ENCODE data around the gene SPATA2. TPM values are rescaled to one million over a fixed set of nuclear protein-coding genes. Genes with fewer than 3 reads are reported as not detected.
A peak's percentile ranks its signal among the peaks of the same experiment; 100 is the strongest.

The SPATA2 gene
- total RNA-seq, 5 donors from 2014 or later (not counting 1 experiment from before 2014, with no cell fraction given): 9.6 to 19.4 (median 10.4) TPM

GRCh38 chr20:49874696-49875095, 40.6 kb downstream of the SPATA2 start:
- no peak overlapping the region for H3K4me3 Mint-ChIP-seq
- H3K4me3 ChIP-seq (ENCODE audit: control insufficient read depth in 1 of 2, extremely low read depth in 1 of 2, low read length in 1 of 2): no peak overlapping the region
- no peaks in the 10 kb centered on the region for H3K4me1 Mint-ChIP-seq
- no peaks in the 10 kb centered on the region for H3K27me3 Mint-ChIP-seq
- no peaks in the 10 kb centered on the region for H3K9me3 Mint-ChIP-seq
- CTCF ChIA-PET: no interaction called here
- H3K4me1 ChIP-seq (ENCODE audit: control insufficient read depth in 1 of 2, extremely low read depth in 1 of 2, insufficient read depth in 2 of 2, low read length in 2 of 2): no peaks in the 10 kb centered on the region
- DNase-seq (no peak), ATAC-seq (replicated peaks in 1 of 4) (no peak)
- WGBS (ENCODE audit: insufficient coverage): 80% methylated on average over 1 of the region's 6 CpGs
- H3K27me3 ChIP-seq (replicated peaks in 1 of 2; ENCODE audit: control insufficient read depth in 2 of 2, extremely low read depth in 1 of 2, insufficient read depth in 2 of 2, low read length in 1 of 2): no peaks in the 10 kb centered on the region
- H3K36me3 ChIP-seq (ENCODE audit: control insufficient read depth in 2 of 2, extremely low read depth in 1 of 2, insufficient read depth in 1 of 2, low read length in 1 of 2): peaks cover 9 to 48% of the 10 kb centered on the region in 2 donors
- H3K27ac Mint-ChIP-seq: peak overlapping the region in 1 of 2 donors; percentile 8
- POLR2A ChIA-PET: no interaction called here
- no peak overlapping the region for H3K27ac ChIP-seq (ENCODE audit: low read length)
- H3K36me3 Mint-ChIP-seq: peaks cover 20% of the 10 kb centered on the region
- H3K9me3 ChIP-seq: no peaks in the 10 kb centered on the region

GRCh38 chr20:49872056-49872455, 43.3 kb downstream of the SPATA2 start:
- POLR2A ChIA-PET: interaction anchor here in 1 of 2 donors (1.0 kb wide), 1 partner anchor 10 kb away, joined by 3 read pairs; no protein-coding TSS in a partner anchor
- no peaks in the 10 kb centered on the region for H3K27me3 ChIP-seq (replicated peaks in 1 of 2; ENCODE audit: control insufficient read depth in 2 of 2, extremely low read depth in 1 of 2, insufficient read depth in 2 of 2, low read length in 1 of 2)
- Mint-ChIP-seq H3K4me1 (no peaks in the 10 kb centered on the region), H3K4me3 (no peak overlapping the region), H3K27me3 (no peaks in the 10 kb centered on the region), H3K9me3 (no peaks in the 10 kb centered on the region), H3K36me3 (peaks cover 29% of the 10 kb centered on the region), H3K27ac (no peak overlapping the region)
- no peaks in the 10 kb centered on the region for H3K9me3 ChIP-seq
- ATAC-seq (replicated peaks in 1 of 4) (no peak), DNase-seq (no peak)
- CTCF ChIA-PET: interaction anchor here in 1 of 2 donors (0.7 kb wide), 1 partner anchor 114 kb away, joined by 4 read pairs; no protein-coding TSS in a partner anchor
- WGBS (ENCODE audit: insufficient coverage): no CpG with 5 or more reads among the region's 1 CpG
- H3K4me3 ChIP-seq (ENCODE audit: control insufficient read depth in 1 of 2, extremely low read depth in 1 of 2, low read length in 1 of 2): no peak overlapping the region
- H3K4me1 ChIP-seq (ENCODE audit: control insufficient read depth in 1 of 2, extremely low read depth in 1 of 2, insufficient read depth in 2 of 2, low read length in 2 of 2): no peaks in the 10 kb centered on the region
- peaks cover 8 to 56% of the 10 kb centered on the region in 2 donors for H3K36me3 ChIP-seq (ENCODE audit: control insufficient read depth in 2 of 2, extremely low read depth in 1 of 2, insufficient read depth in 1 of 2, low read length in 1 of 2)
- H3K27ac ChIP-seq (ENCODE audit: low read length): no peak overlapping the region

DNA sequence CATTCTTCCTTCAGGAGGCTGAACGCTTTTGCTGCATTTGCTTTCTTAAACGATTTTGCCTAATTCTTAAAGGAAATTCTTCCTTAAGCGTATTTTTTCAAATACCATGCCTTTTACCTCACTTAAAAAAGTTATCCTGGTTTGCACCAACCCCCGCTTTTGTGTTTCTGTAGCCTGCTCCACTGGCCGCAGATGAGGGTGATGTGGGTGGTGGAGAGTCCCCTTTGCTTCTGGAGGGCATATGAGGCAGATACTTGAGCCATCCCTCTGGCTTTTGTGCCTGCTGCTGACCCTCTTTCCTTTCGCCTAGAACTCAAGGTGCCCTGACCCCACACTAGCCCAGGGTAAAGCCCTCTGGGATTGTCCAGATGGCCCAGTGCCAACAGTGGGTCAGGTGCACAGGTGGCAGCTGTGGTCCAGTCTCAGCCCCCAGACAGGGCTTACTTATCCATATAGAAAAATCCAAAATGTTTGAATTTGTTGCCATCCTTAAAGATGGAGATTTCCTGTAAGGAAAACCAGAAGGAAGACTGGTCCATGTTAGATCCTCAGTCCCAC, 43.9 kb downstream of the SPATA2 start:
- 100% methylated on average over 2 of the region's 6 CpGs for WGBS (ENCODE audit: insufficient coverage)

GRCh38 chr20:49870261-49870660, 45.1 kb downstream of the SPATA2 start:
- Mint-ChIP-seq H3K36me3 (peaks cover 42% of the 10 kb centered on the region), H3K27ac (no peak overlapping the region)

More for the DNA sequence above, 43.9 kb downstream of the SPATA2 start:
- CTCF ChIA-PET: interaction anchor here in 1 of 2 donors (0.7 kb wide), 1 partner anchor 114 kb away, joined by 4 read pairs; no protein-coding TSS in a partner anchor
- no peaks in the 10 kb centered on the region for H3K9me3 Mint-ChIP-seq
- H3K27me3 Mint-ChIP-seq: no peaks in the 10 kb centered on the region
- DNase-seq (no peak), ATAC-seq (replicated peaks in 1 of 4) (no peak)
- H3K36me3 Mint-ChIP-seq: peaks cover 35% of the 10 kb centered on the region
- H3K4me3 ChIP-seq (ENCODE audit: control insufficient read depth in 1 of 2, extremely low read depth in 1 of 2, low read length in 1 of 2): no peak overlapping the region
- H3K4me3 Mint-ChIP-seq: no peak overlapping the region
- H3K9me3 ChIP-seq: no peaks in the 10 kb centered on the region
- POLR2A ChIA-PET: interaction anchor here in 1 of 2 donors (1.0 kb wide), 1 partner anchor 11 kb away, joined by 3 read pairs; no protein-coding TSS in a partner anchor
- H3K27ac Mint-ChIP-seq: no peak overlapping the region
- no peak overlapping the region for H3K27ac ChIP-seq (ENCODE audit: low read length)
- no peaks in the 10 kb centered on the region for H3K4me1 ChIP-seq (ENCODE audit: control insufficient read depth in 1 of 2, extremely low read depth in 1 of 2, insufficient read depth in 2 of 2, low read length in 2 of 2)
- no peaks in the 10 kb centered on the region for H3K4me1 Mint-ChIP-seq
- H3K27me3 ChIP-seq (replicated peaks in 1 of 2; ENCODE audit: control insufficient read depth in 2 of 2, extremely low read depth in 1 of 2, insufficient read depth in 2 of 2, low read length in 1 of 2): no peaks in the 10 kb centered on the region
- peaks cover 8 to 56% of the 10 kb centered on the region in 2 donors for H3K36me3 ChIP-seq (ENCODE audit: control insufficient read depth in 2 of 2, extremely low read depth in 1 of 2, insufficient read depth in 1 of 2, low read length in 1 of 2)

GRCh38 chr20:49868964-49869363, 46.4 kb downstream of the SPATA2 start:
- 67% methylated on average over 3 of the region's 5 CpGs for WGBS (ENCODE audit: insufficient coverage)
- no peaks in the 10 kb centered on the region for H3K27me3 ChIP-seq (replicated peaks in 1 of 2; ENCODE audit: control insufficient read depth in 2 of 2, extremely low read depth in 1 of 2, insufficient read depth in 2 of 2, low read length in 1 of 2)
- POLR2A ChIA-PET: no interaction called here
- Mint-ChIP-seq H3K27ac (no peak overlapping the region), H3K36me3 (peaks cover 47% of the 10 kb centered on the region), H3K4me3 (no peak overlapping the region), H3K4me1 (peaks cover 0 to 2% (median 0%) of the 10 kb centered on the region in 3 donors), H3K27me3 (no peaks in the 10 kb centered on the region), H3K9me3 (no peaks in the 10 kb centered on the region)
- no peak for DNase-seq
- H3K36me3 ChIP-seq (ENCODE audit: control insufficient read depth in 2 of 2, extremely low read depth in 1 of 2, insufficient read depth in 1 of 2, low read length in 1 of 2): peaks cover 6 to 59% of the 10 kb centered on the region in 2 donors
- H3K9me3 ChIP-seq: no peaks in the 10 kb centered on the region
- no peak overlapping the region for H3K4me3 ChIP-seq (ENCODE audit: control insufficient read depth in 1 of 2, extremely low read depth in 1 of 2, low read length in 1 of 2)
- no peaks in the 10 kb centered on the region for H3K4me1 ChIP-seq (ENCODE audit: control insufficient read depth in 1 of 2, extremely low read depth in 1 of 2, insufficient read depth in 2 of 2, low read length in 2 of 2)
- CTCF ChIA-PET: no interaction called here
- no peak overlapping the region for H3K27ac ChIP-seq (ENCODE audit: low read length)
- ATAC-seq (replicated peaks in 1 of 4): no peak

More at GRCh38 chr20:49870261-49870660, 45.1 kb downstream of the SPATA2 start:
- no peak overlapping the region for H3K4me3 Mint-ChIP-seq
- peaks cover 0 to 2% (median 0%) of the 10 kb centered on the region in 3 donors for H3K4me1 Mint-ChIP-seq
- H3K4me1 ChIP-seq (ENCODE audit: control insufficient read depth in 1 of 2, extremely low read depth in 1 of 2, insufficient read depth in 2 of 2, low read length in 2 of 2): no peaks in the 10 kb centered on the region
- DNase-seq (no peak), ATAC-seq (replicated peaks in 1 of 4) (no peak)
- no peak overlapping the region for H3K4me3 ChIP-seq (ENCODE audit: control insufficient read depth in 1 of 2, extremely low read depth in 1 of 2, low read length in 1 of 2)
- no peaks in the 10 kb centered on the region for H3K27me3 ChIP-seq (replicated peaks in 1 of 2; ENCODE audit: control insufficient read depth in 2 of 2, extremely low read depth in 1 of 2, insufficient read depth in 2 of 2, low read length in 1 of 2)
- POLR2A ChIA-PET: no interaction called here
- CTCF ChIA-PET: no interaction called here
- H3K9me3 ChIP-seq: no peaks in the 10 kb centered on the region
- WGBS (ENCODE audit: insufficient coverage): 96% methylated on average over 4 of the region's 5 CpGs
- no peak overlapping the region for H3K27ac ChIP-seq (ENCODE audit: low read length)
- no peaks in the 10 kb centered on the region for H3K27me3 Mint-ChIP-seq
- peaks cover 8 to 56% of the 10 kb centered on the region in 2 donors for H3K36me3 ChIP-seq (ENCODE audit: control insufficient read depth in 2 of 2, extremely low read depth in 1 of 2, insufficient read depth in 1 of 2, low read length in 1 of 2)
- H3K9me3 Mint-ChIP-seq: no peaks in the 10 kb centered on the region

DNA sequence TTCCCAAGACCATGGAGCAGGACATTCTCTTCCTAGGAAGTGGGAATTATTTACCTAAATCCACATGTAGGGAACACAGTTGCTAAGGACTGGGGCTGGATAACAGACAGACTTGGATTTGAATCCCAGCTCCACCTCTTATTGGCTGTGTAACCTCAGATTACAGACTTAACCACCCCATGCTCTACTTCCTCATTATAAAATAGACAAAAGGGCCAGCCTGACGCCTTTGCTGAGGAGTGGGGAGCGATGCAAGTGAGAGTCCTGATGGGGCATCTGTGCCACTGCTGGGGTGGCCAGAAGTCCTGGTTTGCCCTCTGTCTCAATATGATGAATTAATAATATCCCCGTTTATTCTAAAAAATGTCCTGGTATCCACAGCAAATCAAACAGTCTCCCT, 46.8 kb downstream of the SPATA2 start:
- Mint-ChIP-seq H3K27me3 (no peaks in the 10 kb centered on the region), H3K9me3 (no peaks in the 10 kb centered on the region), H3K36me3 (peaks cover 47% of the 10 kb centered on the region), H3K4me3 (no peak overlapping the region), H3K27ac (no peak overlapping the region), H3K4me1 (peaks cover 0 to 2% (median 0%) of the 10 kb centered on the region in 3 donors)
- Histone ChIP-seq H3K27ac (ENCODE audit: low read length) (no peak overlapping the region), H3K36me3 (ENCODE audit: control insufficient read depth in 2 of 2, extremely low read depth in 1 of 2, insufficient read depth in 1 of 2, low read length in 1 of 2) (peaks cover 6 to 62% of the 10 kb centered on the region in 2 donors), H3K4me1 (ENCODE audit: control insufficient read depth in 1 of 2, extremely low read depth in 1 of 2, insufficient read depth in 2 of 2, low read length in 2 of 2) (no peaks in the 10 kb centered on the region), H3K27me3 (replicated peaks in 1 of 2; ENCODE audit: control insufficient read depth in 2 of 2, extremely low read depth in 1 of 2, insufficient read depth in 2 of 2, low read length in 1 of 2) (no peaks in the 10 kb centered on the region), H3K4me3 (ENCODE audit: control insufficient read depth in 1 of 2, extremely low read depth in 1 of 2, low read length in 1 of 2) (no peak overlapping the region), H3K9me3 (no peaks in the 10 kb centered on the region)
- ChIA-PET CTCF (no interaction called here), POLR2A (no interaction called here)
- ATAC-seq (replicated peaks in 1 of 4) (no peak), DNase-seq (no peak)
- 100% methylated on average over 2 of the region's 3 CpGs for WGBS (ENCODE audit: insufficient coverage)

All from T-cell (primary cell).